CD8-positive, alpha-beta memory T cell (primary cell): ENCODE data around the gene TUBA3D. TPM values are rescaled to one million over a fixed set of nuclear protein-coding genes. Genes with fewer than 3 reads are reported as not detected.
"Not testable (repeated sequence)": the region's sequence is repeated elsewhere in the genome, so short reads cannot be mapped to it uniquely, and the experiment has no call there.

Experiments used
- CTCF ChIA-PET: fragments of 350-600 bp; sonication (Branson Sonifier 250); formaldehyde crosslinking; loops from one replicate; lab custom pipeline; 2021; ENCODE audit warnings: antibody characterized with exemption; lab: Charles Lee
- POLR2A ChIA-PET: fragments of 350-600 bp; sonication (Branson Sonifier 250); formaldehyde crosslinking; loops from one replicate; lab custom pipeline; 2021; ENCODE audit warnings: antibody characterized with exemption; lab: Charles Lee
- DNase-seq, 5 donors: peaks; one replicate each; pipeline versions ENCODE4 v3.0.0 to v3.0.0-alpha.2; 2020 to 2022; ENCODE audit warnings: mixed read lengths in 1 of 5
- H3K27ac ChIP-seq: one replicate; pipeline ENCODE4 v1.7.0; 2013; ENCODE audit warnings: low read depth, mild to moderate bottlenecking, low read length, moderate library complexity
- H3K27me3 ChIP-seq: 2 replicates; pipeline ENCODE4 v1.7.0; 2013; ENCODE audit warnings: low read length, mild to moderate bottlenecking; ENCODE audit not compliant: insufficient read depth, poor library complexity, severe bottlenecking
- H3K36me3 ChIP-seq: 2 replicates; pipeline ENCODE4 v1.7.0; 2013; ENCODE audit warnings: mild to moderate bottlenecking, low read length, moderate library complexity; ENCODE audit not compliant: insufficient read depth
- H3K4me1 ChIP-seq: 2 replicates; pipeline ENCODE4 v1.7.0; 2013; ENCODE audit warnings: mild to moderate bottlenecking, low read length, moderate library complexity; ENCODE audit not compliant: insufficient read depth
- H3K4me3 ChIP-seq: 2 replicates; pipeline ENCODE4 v1.7.0; 2013; ENCODE audit warnings: mild to moderate bottlenecking, low read length
- H3K9me3 ChIP-seq: 2 replicates; pipeline ENCODE4 v1.7.0; 2013; ENCODE audit warnings: mild to moderate bottlenecking, low read length
- H3K27ac Mint-ChIP-seq, 8 donors: one replicate each; pipeline ENCODE4 v1.8.0; 2020 to 2021; ENCODE audit warnings: mixed read lengths in 8 of 8, mild to moderate bottlenecking in 6 of 8, inconsistent platforms in 3 of 8, moderate library complexity in 3 of 8
- H3K27me3 Mint-ChIP-seq, 2 donors: one replicate each; pipeline ENCODE4 v1.8.0; 2020 to 2021; ENCODE audit warnings: mixed read lengths in 2 of 2, mild to moderate bottlenecking in 1 of 2, moderate library complexity in 1 of 2
- H3K36me3 Mint-ChIP-seq, 3 donors: one replicate each; pipeline ENCODE4 v1.8.0; 2020 to 2021; ENCODE audit warnings: mixed read lengths in 3 of 3, inconsistent platforms in 1 of 3, mild to moderate bottlenecking in 1 of 3
- H3K4me1 Mint-ChIP-seq, 3 donors: one replicate each; pipeline ENCODE4 v1.8.0; 2020 to 2021; ENCODE audit warnings: mixed read lengths in 3 of 3, inconsistent platforms in 1 of 3, mild to moderate bottlenecking in 1 of 3
- H3K4me3 Mint-ChIP-seq, 7 donors: one replicate each; pipeline ENCODE4 v1.8.0; 2020 to 2021; ENCODE audit warnings: mixed read lengths in 7 of 7, mild to moderate bottlenecking in 6 of 7, moderate library complexity in 4 of 7, inconsistent platforms in 2 of 7
- H3K9me3 Mint-ChIP-seq, 5 donors: one replicate each; pipeline ENCODE4 v1.8.0; 2020 to 2022; ENCODE audit warnings: mixed read lengths in 5 of 5, mild to moderate bottlenecking in 3 of 5, moderate library complexity in 2 of 5, inconsistent platforms in 1 of 5
- polyA plus RNA-seq: library from polyadenylated mRNA; unstranded; fragments of 300-500 nt; fragmentation: Illumina TruSeq; gene quantifications from one replicate; pipeline ENCODE4 v1.2.3, GENCODE V29; 2021
- total RNA-seq, 2 experiments: library from RNA; stranded (reverse); gene quantifications; one replicate each; pipeline ENCODE4 v1.2.3, GENCODE V29; 2021

TUBA3D gene
- total and polyA plus RNA-seq, 3 experiments from 2014 or later = 0.14 TPM; not detected in 2

DNA sequence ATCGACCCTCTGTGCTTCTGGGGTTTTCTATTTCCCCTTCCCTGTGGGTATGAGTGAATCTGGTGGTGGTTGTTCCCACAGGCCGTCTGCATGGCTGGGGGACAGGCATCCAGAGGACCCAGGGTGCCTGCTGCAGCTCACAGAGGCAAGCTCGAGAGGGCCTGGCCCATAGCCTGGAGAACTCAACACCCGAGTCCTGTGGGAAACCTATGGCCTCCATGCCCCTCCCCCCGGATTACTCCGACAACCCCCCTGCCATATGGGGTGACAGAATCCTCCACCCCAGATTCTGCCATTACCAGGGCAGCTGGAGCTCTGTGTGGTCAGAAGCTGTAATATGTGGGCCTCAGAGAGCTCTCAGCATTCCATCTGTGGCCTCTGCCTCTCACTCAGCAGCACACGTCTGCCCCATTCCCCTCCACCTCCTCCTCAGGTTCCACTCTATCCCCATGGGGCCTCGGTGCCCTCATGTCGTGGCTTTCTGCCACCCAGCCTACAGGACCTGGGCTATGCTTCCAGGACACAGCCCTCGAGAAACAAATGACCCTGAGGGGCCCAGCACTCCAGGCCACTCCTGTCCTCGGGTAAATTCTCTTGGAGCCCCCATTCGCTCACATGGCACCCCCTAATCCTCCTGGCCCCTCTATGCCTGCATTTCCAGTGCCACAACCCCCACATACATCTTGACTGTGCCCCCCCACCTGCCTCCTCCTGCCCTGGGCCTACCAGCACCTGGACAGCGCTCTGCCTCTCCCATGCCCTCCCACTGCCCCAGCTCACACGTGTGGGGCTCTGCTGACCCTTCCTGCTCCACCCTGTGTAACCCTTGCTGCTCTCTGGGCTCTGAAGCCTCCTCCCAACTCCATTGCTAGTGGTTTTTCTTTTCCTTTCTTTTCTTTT lies 12.6 kb downstream of the TUBA3D start:
- CTCF ChIA-PET = no interaction called here
- POLR2A ChIA-PET = interaction anchor here (0.6 kb wide), 1 partner anchor 1133 kb away, joined by 5 read pairs; the partner anchor contains the start of gene PTPN18
- no peaks in the 10 kb centered on the region for H3K27me3 ChIP-seq
- no peak for DNase-seq
- H3K27ac Mint-ChIP-seq = peak overlapping the region in 5 of 8 donors; percentile 38 to 57 (median 42)
- H3K36me3 ChIP-seq = no peaks in the 10 kb centered on the region
- H3K36me3 Mint-ChIP-seq = peaks cover 0 to 29% (median 0%) of the 10 kb centered on the region in 3 donors
- H3K9me3 ChIP-seq = no peaks in the 10 kb centered on the region
- H3K9me3 Mint-ChIP-seq = no peaks in the 10 kb centered on the region
- H3K27me3 Mint-ChIP-seq = peaks cover 0 to 2% of the 10 kb centered on the region in 2 donors
- peaks cover 20% of the 10 kb centered on the region for H3K4me1 ChIP-seq
- H3K27ac ChIP-seq = no peak overlapping the region
- H3K4me1 Mint-ChIP-seq = peaks cover 18 to 39% (median 21%) of the 10 kb centered on the region in 3 donors
- H3K4me3 ChIP-seq = no peak overlapping the region
- H3K4me3 Mint-ChIP-seq = peak overlapping the region in 3 of 7 donors; percentile 58 to 65 (median 65)

DNA sequence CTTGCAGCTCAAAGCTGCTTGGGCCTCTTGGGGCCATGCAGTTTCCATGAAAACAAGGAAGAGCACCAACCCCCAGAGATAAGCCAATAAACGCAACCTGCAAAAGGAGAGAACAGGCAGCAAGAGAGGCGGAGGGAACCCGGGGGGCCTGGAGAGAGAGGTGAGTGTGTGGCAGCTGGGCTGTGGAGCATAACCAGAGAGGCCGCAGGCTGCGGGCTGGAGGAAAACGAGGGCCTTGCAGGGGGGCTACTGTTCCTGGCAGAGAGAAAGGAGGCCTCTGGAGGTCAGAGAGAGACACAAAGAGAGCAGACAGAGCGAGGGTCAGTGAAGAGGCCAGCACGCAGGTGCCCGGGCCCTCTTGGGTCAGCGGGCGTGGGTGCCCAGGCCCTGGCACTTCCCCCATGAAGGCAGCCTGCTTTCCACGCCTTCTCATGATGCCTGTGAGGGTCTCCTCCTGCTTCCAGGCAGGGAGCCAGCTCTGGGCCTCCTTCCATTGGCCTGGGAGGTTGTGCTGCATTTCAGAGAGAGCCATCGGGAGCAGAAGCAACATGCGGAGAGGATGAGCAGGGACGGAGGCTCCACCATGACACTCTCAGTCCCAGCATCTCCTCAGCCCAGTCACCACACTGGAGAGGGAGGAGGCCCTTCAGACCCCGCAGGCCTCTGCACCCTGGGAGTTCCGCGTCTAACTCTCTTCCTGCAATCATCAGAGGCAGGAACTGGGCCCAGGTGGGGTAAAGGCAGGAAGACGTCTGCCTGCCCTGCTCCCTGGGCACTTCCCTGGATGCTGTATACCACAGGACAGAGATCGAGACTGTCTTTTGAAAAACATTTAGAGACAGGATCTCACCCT lies 14.9 kb downstream of the TUBA3D start:
- Histone ChIP-seq H3K4me3 (peak overlapping the region; percentile 63), H3K4me1 (peaks cover 26% of the 10 kb centered on the region), H3K27ac (peak overlapping the region; percentile 69)
- Mint-ChIP-seq H3K27ac (peak overlapping the region; percentile 80 to 99 (median 91)), H3K4me1 (peaks cover 30 to 56% (median 34%) of the 10 kb centered on the region in 3 donors), H3K4me3 (peak overlapping the region; percentile 83 to 97 (median 87)), H3K36me3 (peaks cover 0 to 23% (median 0%) of the 10 kb centered on the region in 3 donors)
- H3K27me3 ChIP-seq, POLR2A ChIA-PET, H3K36me3 ChIP-seq, CTCF ChIA-PET, H3K27me3 Mint-ChIP-seq, H3K9me3 Mint-ChIP-seq, H3K9me3 ChIP-seq: not testable (repeated sequence)
- DNase-seq = peak in 4 of 5 donors; percentile 9 to 31 (median 11)

- H3K27me3 ChIP-seq, POLR2A ChIA-PET, H3K27me3 Mint-ChIP-seq, H3K9me3 Mint-ChIP-seq, H3K9me3 ChIP-seq, H3K36me3 ChIP-seq, DNase-seq: not testable (repeated sequence)
- Mint-ChIP-seq H3K36me3 (peaks cover 0 to 20% (median 0%) of the 10 kb centered on the region in 3 donors), H3K27ac (peak overlapping the region; percentile 80 to 99 (median 91)), H3K4me3 (peak overlapping the region; percentile 83 to 97 (median 87)), H3K4me1 (peaks cover 30 to 56% (median 36%) of the 10 kb centered on the region in 3 donors)
- Histone ChIP-seq H3K4me3 (peak overlapping the region; percentile 63), H3K27ac (peak overlapping the region; percentile 69), H3K4me1 (peaks cover 26% of the 10 kb centered on the region)
- CTCF ChIA-PET = interaction anchor here (1.5 to 3.1 kb wide), 3 partner anchors 12 to 78 kb away, joined by 4 to 18 read pairs (median 7); no protein-coding TSS in a partner anchor
Observed at GRCh38 chr2:131491469-131491836, 15.5 kb downstream of the TUBA3D start.

DNA sequence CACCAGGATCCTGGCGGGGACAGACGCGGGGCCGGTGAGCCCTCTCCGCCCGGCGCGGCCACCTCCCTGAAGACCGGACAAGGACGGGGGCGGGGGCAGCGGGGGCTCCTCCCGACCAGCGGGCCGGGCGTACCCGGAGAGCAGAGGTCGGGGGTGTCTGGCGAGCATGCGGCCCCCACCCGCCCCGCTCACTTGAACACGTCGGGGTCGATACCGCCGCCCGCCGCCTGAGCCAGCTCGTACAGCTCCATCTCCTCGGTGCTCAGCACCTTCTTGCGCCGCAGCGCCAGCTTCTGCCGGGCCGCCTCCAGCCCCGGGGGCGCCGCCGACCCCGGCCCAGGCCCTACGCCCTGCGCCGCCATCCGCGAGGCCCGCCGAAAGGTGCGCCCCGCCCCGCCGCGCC lies 16.1 kb downstream of the TUBA3D start, which contains the start of gene MZT2A:
Gene MZT2A (minus strand): TSS at position 383 of the 403 bp plus-strand sequence. CDS start 21 bp downstream, at position 362.
- not testable (repeated sequence) for H3K27me3 ChIP-seq, DNase-seq, H3K9me3 ChIP-seq, H3K27me3 Mint-ChIP-seq, H3K36me3 ChIP-seq, H3K9me3 Mint-ChIP-seq
- Mint-ChIP-seq H3K4me1 (peaks cover 30 to 59% (median 36%) of the 10 kb centered on the region in 3 donors), H3K27ac (peak within 1 kb of the TSS; percentile 95 to 99 (median 98)), H3K4me3 (peak within 1 kb of the TSS; percentile 93 to 99 (median 94)), H3K36me3 (peaks cover 0 to 20% (median 0%) of the 10 kb centered on the region in 3 donors)
- Histone ChIP-seq H3K4me3 (peak within 1 kb of the TSS; percentile 86), H3K27ac (peak within 1 kb of the TSS; percentile 97), H3K4me1 (peaks cover 26% of the 10 kb centered on the region)
- ChIA-PET POLR2A (interaction anchor here (0.7 to 1.1 kb wide), 2 partner anchors 1150 to 1311 kb away, joined by 4 to 6 read pairs; partner anchors contain the start of genes IMP4 and SMPD4), CTCF (interaction anchor here (1.0 to 3.1 kb wide), 13 partner anchors 11 to 1311 kb away, joined by 3 to 18 read pairs (median 5); partner anchors contain the start of genes IMP4, PLEKHB2 and SMPD4)

- no peaks in the 10 kb centered on the region for H3K36me3 ChIP-seq
- Mint-ChIP-seq H3K36me3 (peaks cover 0 to 24% (median 0%) of the 10 kb centered on the region in 3 donors), H3K27ac (peak overlapping the region; percentile 95 to 99 (median 98)), H3K4me1 (peaks cover 30 to 64% (median 40%) of the 10 kb centered on the region in 3 donors), H3K27me3 (peaks cover 0 to 2% of the 10 kb centered on the region in 2 donors), H3K4me3 (peak overlapping the region; percentile 93 to 99 (median 94)), H3K9me3 (no peaks in the 10 kb centered on the region)
- peak overlapping the region; percentile 86 for H3K4me3 ChIP-seq
- CTCF ChIA-PET = interaction anchor here (0.8 to 3.1 kb wide), 18 partner anchors 8 to 1311 kb away, joined by 3 to 18 read pairs (median 4); partner anchors contain the start of genes IMP4, PLEKHB2 and SMPD4
- no peaks in the 10 kb centered on the region for H3K9me3 ChIP-seq
- no peaks in the 10 kb centered on the region for H3K27me3 ChIP-seq
- H3K4me1 ChIP-seq = peaks cover 26% of the 10 kb centered on the region
- peak; percentile 88 to 95 (median 93) for DNase-seq
- H3K27ac ChIP-seq = peak overlapping the region; percentile 97
- POLR2A ChIA-PET = interaction anchor here (0.7 to 1.1 kb wide), 2 partner anchors 1150 to 1311 kb away, joined by 4 to 6 read pairs; partner anchors contain the start of genes IMP4 and SMPD4
Observed at GRCh38 chr2:131492418-131493198, 16.7 kb downstream of the TUBA3D start.

- POLR2A ChIA-PET = interaction anchor here (1.1 to 1.2 kb wide), 2 partner anchors 400 to 1151 kb away, joined by 5 to 6 read pairs; partner anchors contain the start of genes FAM168B and IMP4
- peak overlapping the region; percentile 95 to 99 (median 98) for H3K27ac Mint-ChIP-seq
Observed at GRCh38 chr2:131493199-131493968, 17.5 kb downstream of the TUBA3D start.

More at GRCh38 chr2:131493199-131493968, 17.5 kb downstream of the TUBA3D start:
- no peak for DNase-seq
- Histone ChIP-seq H3K27ac (peak overlapping the region; percentile 97), H3K27me3 (no peaks in the 10 kb centered on the region), H3K4me3 (peak overlapping the region; percentile 86), H3K4me1 (peaks cover 26% of the 10 kb centered on the region), H3K36me3 (no peaks in the 10 kb centered on the region), H3K9me3 (no peaks in the 10 kb centered on the region)
- Mint-ChIP-seq H3K27me3 (peaks cover 0 to 2% of the 10 kb centered on the region in 2 donors), H3K9me3 (no peaks in the 10 kb centered on the region), H3K36me3 (peaks cover 0 to 30% (median 0%) of the 10 kb centered on the region in 3 donors), H3K4me1 (peaks cover 33 to 63% (median 46%) of the 10 kb centered on the region in 3 donors), H3K4me3 (peak overlapping the region; percentile 93 to 99 (median 94))
- CTCF ChIA-PET = interaction anchor here (0.8 to 3.1 kb wide), 16 partner anchors 9 to 1312 kb away, joined by 3 to 18 read pairs (median 4); partner anchors contain the start of genes IMP4, PLEKHB2 and SMPD4
